CD4-positive, CD25-positive, alpha-beta regulatory T cell (primary cell): Measurements from ENCODE around the gene HJURP. TPM values are rescaled to one million over a fixed set of nuclear protein-coding genes. Genes with fewer than 3 reads are reported as not detected.

Experiments used
- ATAC-seq, 2 donors: fragments of 150-1000 bp; cut with Tn5 transposase; one replicate each; pipeline ENCODE4 v1.10.0; 2021; ENCODE audit warnings: low read depth in 2 of 2, moderate number of reproducible peaks in 2 of 2, moderate library complexity in 1 of 2
- DNase-seq, 3 donors: peaks; one replicate each; pipeline versions ENCODE4 v3.0.0 to v3.0.0-alpha.2; 2012 to 2022; ENCODE audit warnings: mixed read lengths in 1 of 3
- H3K27ac ChIP-seq: one replicate; pipeline ENCODE4 v1.7.0; 2013; ENCODE audit warnings: mild to moderate bottlenecking, low read length; ENCODE audit not compliant: insufficient read depth, poor library complexity, severe bottlenecking
- H3K27me3 ChIP-seq: one replicate; pipeline ENCODE4 v1.7.0; 2013; ENCODE audit warnings: low read length; ENCODE audit not compliant: control insufficient read depth, insufficient read depth
- H3K36me3 ChIP-seq: one replicate; pipeline ENCODE4 v1.7.0; 2013; ENCODE audit warnings: mild to moderate bottlenecking, low read length, moderate library complexity; ENCODE audit not compliant: control insufficient read depth, insufficient read depth
- H3K4me1 ChIP-seq: 2 replicates; pipeline ENCODE4 v1.7.0; 2013; ENCODE audit warnings: mild to moderate bottlenecking, low read length; ENCODE audit not compliant: insufficient read depth, control insufficient read depth, poor library complexity, severe bottlenecking
- H3K4me3 ChIP-seq: one replicate; pipeline ENCODE4 v1.7.0; 2013; ENCODE audit warnings: low read depth, mild to moderate bottlenecking, low read length, moderate library complexity
- H3K9me3 ChIP-seq, 2 experiments: 1 replicate in 1 of 2; 2 replicates in 1 of 2; pipeline ENCODE4 v1.7.0; 2013; ENCODE audit warnings: low read length in 2 of 2, mild to moderate bottlenecking in 1 of 2, moderate library complexity in 1 of 2; ENCODE audit not compliant: control insufficient read depth in 2 of 2
- H3K27ac Mint-ChIP-seq, 3 donors: one replicate each; pipeline ENCODE4 v1.8.0; 2020 to 2022; ENCODE audit warnings: mild to moderate bottlenecking in 3 of 3, mixed read lengths in 3 of 3, moderate library complexity in 2 of 3
- H3K27me3 Mint-ChIP-seq: one replicate; pipeline ENCODE4 v1.8.0; 2022; ENCODE audit warnings: mild to moderate bottlenecking, mixed read lengths
- H3K36me3 Mint-ChIP-seq: one replicate; pipeline ENCODE4 v1.8.0; 2020; ENCODE audit warnings: mixed read lengths
- H3K4me1 Mint-ChIP-seq, 4 donors: one replicate each; pipeline ENCODE4 v1.8.0; 2020 to 2022; ENCODE audit warnings: mixed read lengths in 4 of 4, mild to moderate bottlenecking in 1 of 4
- H3K4me3 Mint-ChIP-seq, 4 donors: one replicate each; pipeline ENCODE4 v1.8.0; 2020 to 2022; ENCODE audit warnings: mild to moderate bottlenecking in 4 of 4, mixed read lengths in 4 of 4, moderate library complexity in 3 of 4
- H3K9me3 Mint-ChIP-seq, 7 donors: one replicate each; pipeline ENCODE4 v1.8.0; 2020 to 2022; ENCODE audit warnings: mixed read lengths in 7 of 7, mild to moderate bottlenecking in 3 of 7, moderate library complexity in 2 of 7
- polyA plus RNA-seq, 4 donors: library from polyadenylated mRNA; unstranded; fragments of 300-500 nt; fragmentation: Illumina TruSeq; gene quantifications; one replicate each; pipeline ENCODE4 v1.2.3, GENCODE V29; 2021
- total RNA-seq: library from RNA; stranded (reverse); gene quantifications from one replicate; pipeline ENCODE4 v1.2.3, GENCODE V29; 2022

Gene HJURP
- total and polyA plus RNA-seq, 5 donors from 2014 or later: 0.34 to 1.8 (median 1.4) TPM

GRCh38 chr2:233848276-233848675, 6.1 kb downstream of the HJURP start:
- H3K27ac ChIP-seq: no peak overlapping the region
- H3K4me3 Mint-ChIP-seq: peak overlapping the region in 1 of 4 donors; percentile 36
- H3K4me3 ChIP-seq: no peak overlapping the region
- peaks cover 0 to 1% (median 0%) of the 10 kb centered on the region in 7 donors for H3K9me3 Mint-ChIP-seq
- H3K36me3 Mint-ChIP-seq: no peaks in the 10 kb centered on the region
- peak overlapping the region in 1 of 3 donors; percentile 63 for H3K27ac Mint-ChIP-seq
- no peaks in the 10 kb centered on the region for H3K27me3 Mint-ChIP-seq
- DNase-seq (no peak), ATAC-seq (no peak)
- peaks cover 4 to 35% (median 10%) of the 10 kb centered on the region in 4 donors for H3K4me1 Mint-ChIP-seq
- H3K27me3 ChIP-seq: no peaks in the 10 kb centered on the region
- no peaks in the 10 kb centered on the region for H3K36me3 ChIP-seq
- no peaks in the 10 kb centered on the region for H3K9me3 ChIP-seq
- H3K4me1 ChIP-seq: peaks cover 12% of the 10 kb centered on the region

GRCh38 chr2:233847248-233847898, 7.0 kb downstream of the HJURP start:
- Mint-ChIP-seq H3K4me1 (peaks cover 0 to 26% (median 6%) of the 10 kb centered on the region in 4 donors), H3K9me3 (peaks cover 0 to 1% (median 0%) of the 10 kb centered on the region in 7 donors), H3K36me3 (no peaks in the 10 kb centered on the region), H3K4me3 (peak overlapping the region in 1 of 4 donors; percentile 36), H3K27ac (no peak overlapping the region), H3K27me3 (no peaks in the 10 kb centered on the region)
- no peak for ATAC-seq
- Histone ChIP-seq H3K4me3 (no peak overlapping the region), H3K27ac (no peak overlapping the region), H3K9me3 (no peaks in the 10 kb centered on the region), H3K36me3 (no peaks in the 10 kb centered on the region), H3K27me3 (no peaks in the 10 kb centered on the region), H3K4me1 (peaks cover 7% of the 10 kb centered on the region)
- no peak for DNase-seq

GRCh38 chr2:233846387-233847247, 7.7 kb downstream of the HJURP start:
- Histone ChIP-seq H3K36me3 (no peaks in the 10 kb centered on the region), H3K4me3 (no peak overlapping the region), H3K27ac (no peak overlapping the region), H3K4me1 (peaks cover under 1% of the 10 kb centered on the region), H3K9me3 (no peaks in the 10 kb centered on the region), H3K27me3 (no peaks in the 10 kb centered on the region)
- H3K4me1 Mint-ChIP-seq: peaks cover 0 to 22% (median 3%) of the 10 kb centered on the region in 4 donors
- peak overlapping the region in 1 of 3 donors; percentile 70 for H3K27ac Mint-ChIP-seq
- DNase-seq (no peak), ATAC-seq (no peak)
- H3K9me3 Mint-ChIP-seq: peaks cover 0 to 1% (median 0%) of the 10 kb centered on the region in 7 donors
- no peaks in the 10 kb centered on the region for H3K27me3 Mint-ChIP-seq
- no peaks in the 10 kb centered on the region for H3K36me3 Mint-ChIP-seq
- no peak overlapping the region for H3K4me3 Mint-ChIP-seq

DNA sequence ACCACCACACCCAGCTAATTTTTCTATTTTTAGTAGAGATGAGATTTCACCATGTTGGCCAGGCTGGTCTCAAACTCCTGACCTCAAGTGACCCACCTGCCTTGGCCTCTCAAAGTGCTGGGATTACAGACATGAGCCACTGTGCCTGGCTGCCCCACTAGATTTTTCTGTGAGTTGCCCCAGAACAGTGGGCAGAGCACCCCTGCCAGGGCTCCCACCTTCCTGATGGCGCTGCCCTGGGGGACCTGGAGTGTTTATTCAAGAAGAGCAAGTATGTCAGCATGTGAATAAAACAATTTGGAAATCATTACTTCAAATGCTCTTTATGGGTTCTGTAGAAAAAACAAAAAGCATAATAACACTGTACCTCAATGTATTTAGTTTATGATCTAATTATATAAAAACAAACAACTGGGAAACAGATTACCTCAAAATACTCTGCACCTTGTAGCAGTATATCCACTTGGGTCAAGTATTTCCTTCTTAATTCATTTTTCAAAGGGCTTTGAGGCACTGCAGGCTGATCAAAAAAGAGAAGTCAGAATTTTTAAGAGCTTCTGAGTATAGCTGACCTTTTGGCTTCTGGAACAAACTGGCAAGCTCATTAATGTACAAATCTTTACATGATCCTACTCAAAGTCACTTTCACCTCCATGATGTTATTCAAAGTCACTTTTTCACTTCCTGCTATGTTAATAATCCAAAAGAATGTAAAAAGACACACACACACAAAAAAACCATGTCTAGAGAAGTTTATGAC, 8.9 kb downstream of the HJURP start:
- Mint-ChIP-seq H3K36me3 (no peaks in the 10 kb centered on the region), H3K27ac (peak overlapping the region in 1 of 3 donors; percentile 6)
- no peak for DNase-seq

DNA sequence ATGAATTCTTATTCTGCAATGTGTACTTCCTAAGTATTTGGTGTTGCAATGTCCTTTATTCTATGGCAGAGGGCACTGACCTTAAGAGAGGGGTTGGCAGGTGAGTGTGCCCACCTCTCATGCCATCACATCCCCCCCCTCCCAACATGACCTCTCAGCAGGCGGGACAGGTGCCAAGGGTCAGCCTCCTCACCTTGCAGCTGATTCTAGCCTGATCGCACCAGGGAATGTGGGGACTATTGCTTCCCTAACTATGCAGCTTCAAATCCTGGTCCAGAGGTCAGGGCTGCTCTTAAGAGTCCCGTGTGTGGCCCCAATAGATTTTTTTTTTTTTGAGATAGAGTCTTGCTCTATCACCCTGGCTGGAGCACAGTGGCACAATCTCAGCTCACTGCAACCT, 9.5 kb downstream of the HJURP start:
- no peak overlapping the region for H3K27ac Mint-ChIP-seq
- H3K27me3 Mint-ChIP-seq: no peaks in the 10 kb centered on the region
- no peaks in the 10 kb centered on the region for H3K36me3 Mint-ChIP-seq

More for the DNA sequence above, 8.9 kb downstream of the HJURP start:
- no peaks in the 10 kb centered on the region for H3K4me1 ChIP-seq
- Mint-ChIP-seq H3K4me1 (peaks cover 0 to 23% (median 2%) of the 10 kb centered on the region in 4 donors), H3K4me3 (no peak overlapping the region), H3K27me3 (no peaks in the 10 kb centered on the region), H3K9me3 (peaks cover 0 to 1% (median 0%) of the 10 kb centered on the region in 7 donors)
- H3K9me3 ChIP-seq: no peaks in the 10 kb centered on the region
- H3K36me3 ChIP-seq: peaks cover 2% of the 10 kb centered on the region
- no peak overlapping the region for H3K27ac ChIP-seq
- no peak overlapping the region for H3K4me3 ChIP-seq
- no peaks in the 10 kb centered on the region for H3K27me3 ChIP-seq
- no peak for ATAC-seq

DNA sequence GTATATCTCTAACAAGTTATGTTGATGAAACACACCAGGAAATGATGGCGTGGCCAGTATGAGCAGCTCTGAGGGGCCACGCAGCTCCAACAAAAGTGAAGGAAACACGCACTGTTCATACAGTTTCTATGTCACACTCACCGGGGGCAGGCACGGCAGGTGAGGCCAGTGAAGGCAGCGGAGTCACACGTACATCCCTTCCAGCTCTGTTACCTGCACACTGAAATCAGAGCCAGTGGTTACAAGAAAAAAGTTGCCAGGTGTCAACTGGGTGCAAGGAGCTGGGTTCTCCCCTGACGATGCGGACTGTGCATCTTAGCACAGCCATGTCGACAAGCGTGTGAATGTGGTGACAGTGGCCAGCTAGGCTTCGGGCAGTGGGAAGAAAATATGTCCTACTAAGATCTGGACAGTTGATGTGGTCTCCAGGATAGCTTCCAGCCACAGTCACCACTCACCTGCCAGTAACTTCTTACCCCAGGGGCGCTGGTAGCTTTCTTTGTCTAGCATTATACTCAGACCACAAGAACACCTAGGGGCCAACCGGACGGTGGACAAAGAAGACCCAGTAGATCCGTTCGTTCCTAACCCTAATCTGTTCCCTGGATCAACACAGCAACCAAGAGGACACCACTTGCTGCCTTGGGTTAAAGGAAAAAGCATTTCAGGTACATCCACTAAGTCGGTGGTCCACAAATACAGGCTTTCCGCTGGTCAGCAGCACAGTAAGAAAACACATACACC, 10.1 kb downstream of the HJURP start:
- Histone ChIP-seq H3K4me3 (no peak overlapping the region), H3K36me3 (peaks cover 2% of the 10 kb centered on the region), H3K27ac (no peak overlapping the region), H3K27me3 (no peaks in the 10 kb centered on the region), H3K4me1 (no peaks in the 10 kb centered on the region), H3K9me3 (no peaks in the 10 kb centered on the region)
- DNase-seq: no peak
- Mint-ChIP-seq H3K9me3 (peaks cover 0 to 1% (median 0%) of the 10 kb centered on the region in 7 donors), H3K4me1 (peaks cover 0 to 23% (median 2%) of the 10 kb centered on the region in 4 donors), H3K27ac (no peak overlapping the region), H3K27me3 (no peaks in the 10 kb centered on the region), H3K36me3 (no peaks in the 10 kb centered on the region), H3K4me3 (no peak overlapping the region)
- ATAC-seq: no peak

More for the DNA sequence above, 9.5 kb downstream of the HJURP start:
- DNase-seq (no peak), ATAC-seq (no peak)
- Histone ChIP-seq H3K36me3 (peaks cover 2% of the 10 kb centered on the region), H3K4me1 (no peaks in the 10 kb centered on the region), H3K4me3 (no peak overlapping the region), H3K27ac (no peak overlapping the region), H3K9me3 (no peaks in the 10 kb centered on the region), H3K27me3 (no peaks in the 10 kb centered on the region)
- peaks cover 0 to 1% (median 0%) of the 10 kb centered on the region in 7 donors for H3K9me3 Mint-ChIP-seq
- H3K4me3 Mint-ChIP-seq: no peak overlapping the region
- peaks cover 0 to 23% (median 2%) of the 10 kb centered on the region in 4 donors for H3K4me1 Mint-ChIP-seq

DNA sequence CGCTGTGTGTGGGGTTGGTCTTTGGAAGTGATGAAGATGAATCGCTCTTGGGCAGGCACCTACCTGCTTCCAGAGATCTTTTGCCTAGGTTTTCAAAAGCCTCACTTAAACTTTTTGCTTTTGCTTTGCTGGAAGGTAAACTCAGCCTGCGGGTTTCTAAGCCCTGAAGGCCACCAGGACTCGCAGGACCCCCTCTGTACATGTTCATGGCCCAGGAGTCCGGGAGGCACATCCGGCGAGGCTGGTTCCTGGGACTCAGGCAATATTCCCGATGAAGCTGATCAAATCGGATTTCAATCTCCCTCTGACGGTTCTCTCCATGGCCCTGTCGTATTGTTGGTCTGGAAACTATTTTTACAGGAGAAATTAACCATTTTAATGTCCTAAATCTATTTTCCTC, 13.2 kb downstream of the HJURP start:
- ATAC-seq (no peak), DNase-seq (no peak)
- Histone ChIP-seq H3K27me3 (no peaks in the 10 kb centered on the region), H3K4me1 (peaks cover 4% of the 10 kb centered on the region), H3K36me3 (peaks cover 2% of the 10 kb centered on the region), H3K4me3 (no peak overlapping the region), H3K27ac (no peak overlapping the region), H3K9me3 (no peaks in the 10 kb centered on the region)
- Mint-ChIP-seq H3K9me3 (no peaks in the 10 kb centered on the region), H3K4me1 (peaks cover 0 to 32% (median 6%) of the 10 kb centered on the region in 4 donors), H3K36me3 (no peaks in the 10 kb centered on the region), H3K27ac (peak overlapping the region in 2 of 3 donors; percentile 2 to 88), H3K4me3 (no peak overlapping the region), H3K27me3 (no peaks in the 10 kb centered on the region)
